ENCODE measurements around the gene INSRR.

INSRR gene

GRCh38 chr1:156858959-156859522 is at the start of gene INSRR:
Gene INSRR (minus strand): TSS chr1:156859117. CDS start chr1:156858621, 496 bp downstream.
- Histone ChIP-seq H3K9ac (ENCODE audit: low read length) (no peak within 1 kb of the TSS), H3K4me1 (ENCODE audit: control insufficient read depth, insufficient read depth, low read length) (peaks cover 14% of the 10 kb centered on the region), H3K4me3 (ENCODE audit: low read length) (no peak within 1 kb of the TSS), H3K27me3 (ENCODE audit: control insufficient read depth, insufficient read depth, low read length) (peaks cover 76% of the 10 kb centered on the region), H3K9me3 (ENCODE audit: control insufficient read depth, low read length) (no peaks in the 10 kb centered on the region), H3K36me3 (ENCODE audit: control insufficient read depth, insufficient read depth, low read length) (no peaks in the 10 kb centered on the region)

GRCh38 chr1:156908541-156908940 is 49.6 kb upstream of the INSRR start:
- no peak overlapping the region for H3K4me3 ChIP-seq (ENCODE audit: low read length)
- H3K9ac ChIP-seq (ENCODE audit: low read length) = no peak overlapping the region
- H3K27me3 ChIP-seq (ENCODE audit: control insufficient read depth, insufficient read depth, low read length) = peaks cover 26% of the 10 kb centered on the region
- H3K9me3 ChIP-seq (ENCODE audit: control insufficient read depth, low read length) = no peaks in the 10 kb centered on the region
- H3K36me3 ChIP-seq (ENCODE audit: control insufficient read depth, insufficient read depth, low read length) = no peaks in the 10 kb centered on the region
- peaks cover 12% of the 10 kb centered on the region for H3K4me1 ChIP-seq (ENCODE audit: control insufficient read depth, insufficient read depth, low read length)

GRCh38 chr1:156906206-156906906 is 47.4 kb upstream of the INSRR start:
- H3K9ac ChIP-seq (ENCODE audit: low read length) = no peak overlapping the region
- H3K27me3 ChIP-seq (ENCODE audit: control insufficient read depth, insufficient read depth, low read length) = peaks cover 26% of the 10 kb centered on the region
- H3K4me3 ChIP-seq (ENCODE audit: low read length) = no peak overlapping the region
- H3K36me3 ChIP-seq (ENCODE audit: control insufficient read depth, insufficient read depth, low read length) = no peaks in the 10 kb centered on the region
- H3K9me3 ChIP-seq (ENCODE audit: control insufficient read depth, low read length) = no peaks in the 10 kb centered on the region
- H3K4me1 ChIP-seq (ENCODE audit: control insufficient read depth, insufficient read depth, low read length) = peaks cover 12% of the 10 kb centered on the region

GRCh38 chr1:156905651-156906050 is 46.7 kb upstream of the INSRR start:
- H3K9me3 ChIP-seq (ENCODE audit: control insufficient read depth, low read length) = no peaks in the 10 kb centered on the region
- no peak overlapping the region for H3K9ac ChIP-seq (ENCODE audit: low read length)
- peaks cover 12% of the 10 kb centered on the region for H3K4me1 ChIP-seq (ENCODE audit: control insufficient read depth, insufficient read depth, low read length)
- H3K27me3 ChIP-seq (ENCODE audit: control insufficient read depth, insufficient read depth, low read length) = peaks cover 26% of the 10 kb centered on the region
- H3K4me3 ChIP-seq (ENCODE audit: low read length) = no peak overlapping the region
- no peaks in the 10 kb centered on the region for H3K36me3 ChIP-seq (ENCODE audit: control insufficient read depth, insufficient read depth, low read length)

GRCh38 chr1:156905176-156905575 is 46.3 kb upstream of the INSRR start:
- no peaks in the 10 kb centered on the region for H3K36me3 ChIP-seq (ENCODE audit: control insufficient read depth, insufficient read depth, low read length)

GRCh38 chr1:156904187-156904959 is 45.5 kb upstream of the INSRR start:
- Histone ChIP-seq H3K9ac (ENCODE audit: low read length) (no peak overlapping the region), H3K27me3 (ENCODE audit: control insufficient read depth, insufficient read depth, low read length) (peaks cover 25% of the 10 kb centered on the region), H3K36me3 (ENCODE audit: control insufficient read depth, insufficient read depth, low read length) (no peaks in the 10 kb centered on the region), H3K4me1 (ENCODE audit: control insufficient read depth, insufficient read depth, low read length) (peaks cover 12% of the 10 kb centered on the region), H3K9me3 (ENCODE audit: control insufficient read depth, low read length) (no peaks in the 10 kb centered on the region), H3K4me3 (ENCODE audit: low read length) (no peak overlapping the region)

More at GRCh38 chr1:156905176-156905575, 46.3 kb upstream of the INSRR start:
- peaks cover 12% of the 10 kb centered on the region for H3K4me1 ChIP-seq (ENCODE audit: control insufficient read depth, insufficient read depth, low read length)
- H3K27me3 ChIP-seq (ENCODE audit: control insufficient read depth, insufficient read depth, low read length) = peaks cover 26% of the 10 kb centered on the region
- no peaks in the 10 kb centered on the region for H3K9me3 ChIP-seq (ENCODE audit: control insufficient read depth, low read length)
- no peak overlapping the region for H3K4me3 ChIP-seq (ENCODE audit: low read length)
- H3K9ac ChIP-seq (ENCODE audit: low read length) = no peak overlapping the region

- H3K27me3 ChIP-seq (ENCODE audit: control insufficient read depth, insufficient read depth, low read length) = peaks cover 25% of the 10 kb centered on the region
- H3K9ac ChIP-seq (ENCODE audit: low read length) = no peak overlapping the region
- H3K36me3 ChIP-seq (ENCODE audit: control insufficient read depth, insufficient read depth, low read length) = no peaks in the 10 kb centered on the region
- H3K4me3 ChIP-seq (ENCODE audit: low read length) = no peak overlapping the region
- H3K9me3 ChIP-seq (ENCODE audit: control insufficient read depth, low read length) = no peaks in the 10 kb centered on the region
- H3K4me1 ChIP-seq (ENCODE audit: control insufficient read depth, insufficient read depth, low read length) = peaks cover 9% of the 10 kb centered on the region
Observed at GRCh38 chr1:156903328-156904091, 44.6 kb upstream of the INSRR start.

- Histone ChIP-seq H3K36me3 (ENCODE audit: control insufficient read depth, insufficient read depth, low read length) (no peaks in the 10 kb centered on the region), H3K9me3 (ENCODE audit: control insufficient read depth, low read length) (no peaks in the 10 kb centered on the region), H3K9ac (ENCODE audit: low read length) (no peak overlapping the region), H3K4me1 (ENCODE audit: control insufficient read depth, insufficient read depth, low read length) (no peaks in the 10 kb centered on the region), H3K4me3 (ENCODE audit: low read length) (no peak overlapping the region), H3K27me3 (ENCODE audit: control insufficient read depth, insufficient read depth, low read length) (peaks cover 26% of the 10 kb centered on the region)
Observed at GRCh38 chr1:156901966-156902915, 43.3 kb upstream of the INSRR start.

GRCh38 chr1:156901590-156901900 is 42.6 kb upstream of the INSRR start:
- Histone ChIP-seq H3K27me3 (ENCODE audit: control insufficient read depth, insufficient read depth, low read length) (peaks cover 26% of the 10 kb centered on the region), H3K4me3 (ENCODE audit: low read length) (no peak overlapping the region), H3K36me3 (ENCODE audit: control insufficient read depth, insufficient read depth, low read length) (no peaks in the 10 kb centered on the region), H3K9ac (ENCODE audit: low read length) (no peak overlapping the region), H3K4me1 (ENCODE audit: control insufficient read depth, insufficient read depth, low read length) (no peaks in the 10 kb centered on the region), H3K9me3 (ENCODE audit: control insufficient read depth, low read length) (no peaks in the 10 kb centered on the region)

GRCh38 chr1:156900896-156901589 is 42.1 kb upstream of the INSRR start:
- Histone ChIP-seq H3K4me3 (ENCODE audit: low read length) (no peak overlapping the region), H3K36me3 (ENCODE audit: control insufficient read depth, insufficient read depth, low read length) (no peaks in the 10 kb centered on the region), H3K9me3 (ENCODE audit: control insufficient read depth, low read length) (no peaks in the 10 kb centered on the region), H3K9ac (ENCODE audit: low read length) (no peak overlapping the region), H3K4me1 (ENCODE audit: control insufficient read depth, insufficient read depth, low read length) (no peaks in the 10 kb centered on the region), H3K27me3 (ENCODE audit: control insufficient read depth, insufficient read depth, low read length) (peaks cover 23% of the 10 kb centered on the region)
